ENCODE data around the gene ARHGEF40.

GRCh38 chr14:21037156-21037555 lies 32.9 kb upstream of the ARHGEF40 start:
- TF ChIP-seq CTCF (IDR thresholded peaks at IDR 0.05) (no peak), POLR2A (IDR thresholded peaks at IDR 0.05) (no peak), POLR2AphosphoS5 (IDR thresholded peaks at IDR 0.05) (no peak)

Measured in gastroesophageal sphincter (tissue), 3 donors.